ENCODE measurements around the gene DSTYK.
"Not testable (repeated sequence)": the region's sequence is repeated elsewhere in the genome, so short reads cannot be mapped to it uniquely, and the experiment has no call there.

DNA sequence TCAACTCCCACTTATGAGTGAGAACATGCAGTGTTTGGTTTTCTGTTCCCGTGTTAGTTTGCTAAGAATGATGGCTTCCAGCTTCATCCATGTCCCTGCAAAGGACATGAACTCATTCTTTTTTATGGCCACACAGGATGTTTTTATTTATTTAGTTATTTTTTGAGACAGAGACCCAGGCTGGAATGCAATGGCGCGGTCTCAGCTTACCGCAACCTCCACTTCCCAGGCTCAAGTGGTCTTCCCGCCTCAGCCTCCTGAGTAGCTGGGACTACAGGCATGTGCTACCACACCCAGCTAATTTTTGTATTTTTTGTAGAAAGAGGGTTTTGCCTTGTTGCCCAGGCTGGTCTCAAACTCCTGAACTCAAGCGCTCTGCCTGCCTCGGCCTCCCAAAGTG lies 31.2 kb downstream of the DSTYK start:
- TF ChIP-seq, protein P1, sequence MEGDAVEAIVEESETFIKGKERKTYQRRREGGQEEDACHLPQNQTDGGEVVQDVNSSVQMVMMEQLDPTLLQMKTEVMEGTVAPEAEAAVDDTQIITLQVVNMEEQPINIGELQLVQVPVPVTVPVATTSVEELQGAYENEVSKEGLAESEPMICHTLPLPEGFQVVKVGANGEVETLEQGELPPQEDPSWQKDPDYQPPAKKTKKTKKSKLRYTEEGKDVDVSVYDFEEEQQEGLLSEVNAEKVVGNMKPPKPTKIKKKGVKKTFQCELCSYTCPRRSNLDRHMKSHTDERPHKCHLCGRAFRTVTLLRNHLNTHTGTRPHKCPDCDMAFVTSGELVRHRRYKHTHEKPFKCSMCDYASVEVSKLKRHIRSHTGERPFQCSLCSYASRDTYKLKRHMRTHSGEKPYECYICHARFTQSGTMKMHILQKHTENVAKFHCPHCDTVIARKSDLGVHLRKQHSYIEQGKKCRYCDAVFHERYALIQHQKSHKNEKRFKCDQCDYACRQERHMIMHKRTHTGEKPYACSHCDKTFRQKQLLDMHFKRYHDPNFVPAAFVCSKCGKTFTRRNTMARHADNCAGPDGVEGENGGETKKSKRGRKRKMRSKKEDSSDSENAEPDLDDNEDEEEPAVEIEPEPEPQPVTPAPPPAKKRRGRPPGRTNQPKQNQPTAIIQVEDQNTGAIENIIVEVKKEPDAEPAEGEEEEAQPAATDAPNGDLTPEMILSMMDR (IDR thresholded peaks at IDR 0.05) = not testable (repeated sequence)
- TF ChIP-seq POLR2A (IDR thresholded peaks at IDR 0.05) = not testable (repeated sequence)
